GM18520 (cell line): Measurements from ENCODE around the gene IQSEC3.

ENCODE experiments used
- ATAC-seq: cut with Tn5 transposase; IDR thresholded peaks from one replicate; pipeline ENCODE4 v1.9.1; 2021; ENCODE audit not compliant: unreplicated experiment

IQSEC3 gene

DNA sequence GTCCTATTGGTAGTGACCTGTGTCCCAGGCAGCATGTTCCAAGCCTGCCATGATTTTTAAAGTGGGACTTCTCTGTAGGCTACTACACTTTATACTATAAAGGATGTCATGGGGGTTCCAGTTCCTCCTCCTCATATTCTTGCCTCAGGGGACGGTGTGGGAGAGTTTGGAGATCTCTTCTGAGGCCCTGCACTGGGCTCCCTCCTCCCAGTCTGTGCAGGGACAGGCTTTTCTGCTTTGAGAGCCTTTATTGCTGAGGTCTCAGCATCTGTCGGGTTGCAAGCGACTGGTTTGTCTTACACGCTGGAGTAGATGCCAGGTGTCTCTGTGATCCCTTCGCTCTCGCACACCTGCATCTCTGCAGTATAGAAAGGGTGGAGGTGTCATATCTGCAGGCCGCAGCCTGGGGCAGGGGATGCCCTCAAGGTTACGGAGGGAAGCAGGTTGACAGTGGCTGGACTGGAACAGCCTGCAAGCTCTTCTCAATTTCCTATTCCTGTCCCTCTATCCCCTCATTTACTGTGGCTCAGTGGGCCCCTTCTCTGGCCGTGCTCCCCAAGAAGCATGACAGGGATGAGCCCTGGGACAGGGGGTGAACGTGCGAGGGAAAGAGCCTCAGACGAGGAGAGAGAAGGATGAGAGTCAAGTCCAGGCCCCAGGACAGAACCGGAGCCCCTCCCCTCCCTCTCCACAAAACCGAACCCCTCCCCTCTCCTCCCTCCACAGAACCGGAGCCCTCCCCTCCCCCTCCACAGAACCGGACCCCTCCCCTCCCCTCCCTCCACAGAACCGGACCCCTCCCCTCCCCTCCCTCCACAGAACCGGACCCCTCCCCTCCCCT is 96.1 kb downstream of the IQSEC3 start:
- no peak for ATAC-seq

DNA sequence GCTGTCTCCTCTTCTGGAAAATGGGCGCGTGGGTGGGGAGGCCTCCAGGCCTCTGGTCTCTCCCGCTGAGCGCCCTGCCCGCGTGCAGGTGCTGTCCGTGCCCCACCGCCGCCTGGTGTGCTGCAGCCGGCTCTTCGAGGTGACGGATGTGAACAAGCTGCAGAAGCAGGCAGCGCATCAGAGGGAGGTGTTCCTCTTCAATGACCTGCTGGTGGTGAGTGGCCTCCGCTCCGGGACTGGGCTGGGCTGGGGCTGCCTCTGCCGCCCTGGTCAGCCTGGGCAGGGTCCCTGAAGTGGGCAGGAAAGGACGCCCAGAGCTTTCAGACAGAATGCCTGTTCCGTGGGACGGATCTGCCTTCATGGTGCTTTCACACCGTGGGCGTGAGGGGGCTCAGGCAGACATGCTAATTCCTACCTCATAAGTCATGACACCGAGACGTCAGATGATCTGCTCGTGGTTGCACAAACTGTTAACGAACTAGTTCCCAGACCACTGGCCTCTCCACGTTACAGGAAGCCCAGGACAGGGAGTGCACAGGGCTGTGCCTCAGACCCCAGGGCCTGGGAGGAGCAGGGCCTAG is 96.9 kb downstream of the IQSEC3 start:
- no peak for ATAC-seq

DNA sequence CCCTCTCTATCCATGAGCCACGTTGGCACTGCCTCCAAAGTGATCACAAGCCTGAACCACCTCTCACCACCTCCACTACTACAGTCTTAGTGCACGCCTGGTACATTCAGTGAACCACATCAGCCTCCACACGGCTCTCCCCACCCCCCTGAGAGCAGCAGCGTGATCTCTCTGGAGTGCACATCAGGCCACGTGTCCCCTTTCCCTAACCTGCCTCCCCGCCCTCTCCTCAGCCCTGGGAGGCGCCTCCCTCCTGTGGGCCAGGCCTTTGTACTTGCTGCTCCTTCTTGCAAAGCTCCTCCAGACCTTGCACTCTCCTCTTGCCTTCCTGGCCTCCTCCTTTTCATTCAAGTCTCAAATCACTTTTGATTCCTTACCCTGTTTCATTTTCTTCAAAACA is 97.6 kb downstream of the IQSEC3 start:
- no peak for ATAC-seq

DNA sequence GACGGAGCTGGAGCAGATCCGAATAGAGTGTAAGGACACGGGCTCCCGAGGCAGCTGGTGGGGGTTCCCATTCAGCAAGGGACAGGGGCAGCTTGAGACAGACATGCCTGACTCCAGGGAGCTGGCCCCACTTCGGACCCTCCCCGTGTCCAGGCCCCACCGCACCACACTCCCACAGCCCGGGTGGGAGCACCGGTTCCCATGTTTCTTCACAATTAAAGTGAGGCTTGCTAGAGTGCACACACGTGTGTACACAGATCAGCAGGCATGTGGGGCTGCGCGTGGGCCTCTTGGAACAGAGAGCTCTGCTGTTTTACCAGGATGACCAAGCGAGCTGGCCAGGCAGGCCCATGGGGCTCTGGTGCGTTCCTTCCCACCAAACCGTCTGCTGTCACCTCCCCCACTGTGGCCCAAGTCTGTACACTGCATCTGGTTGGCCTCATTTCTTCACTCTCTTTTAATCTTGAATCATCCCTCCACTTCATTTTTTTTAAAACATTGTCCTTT is 99.3 kb downstream of the IQSEC3 start:
- no peak for ATAC-seq

DNA sequence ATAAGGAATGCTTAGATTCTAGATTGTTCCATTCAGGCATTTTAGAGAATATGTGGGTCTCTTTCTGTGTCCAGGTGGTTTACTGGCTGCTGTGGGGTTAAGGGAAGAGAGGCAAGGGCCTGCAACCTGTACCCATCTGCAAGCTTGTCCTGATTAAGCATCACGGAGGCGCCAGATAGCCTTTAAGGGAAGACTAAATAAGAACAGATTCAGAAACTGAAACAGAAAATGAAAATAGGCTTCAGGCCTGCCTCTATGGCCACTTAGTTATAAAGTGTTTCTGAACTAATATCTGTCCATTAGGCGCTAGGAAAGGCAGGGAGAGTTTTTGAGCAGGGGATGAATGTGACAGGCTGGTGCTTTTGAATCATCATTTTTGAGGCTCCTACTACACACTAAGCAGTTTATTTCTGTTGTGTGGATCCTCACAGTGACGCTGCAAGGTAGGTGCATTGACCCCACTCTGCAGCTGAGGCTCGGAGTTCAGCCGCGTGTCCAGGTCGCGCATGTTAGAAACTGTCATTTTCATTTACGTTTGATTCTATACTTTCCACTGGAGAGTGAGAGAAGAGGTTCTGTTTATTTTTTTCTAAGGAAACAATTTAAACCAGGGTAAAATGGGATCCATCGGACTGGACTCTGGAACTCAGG is 100.0 kb downstream of the IQSEC3 start:
- no peak for ATAC-seq

DNA sequence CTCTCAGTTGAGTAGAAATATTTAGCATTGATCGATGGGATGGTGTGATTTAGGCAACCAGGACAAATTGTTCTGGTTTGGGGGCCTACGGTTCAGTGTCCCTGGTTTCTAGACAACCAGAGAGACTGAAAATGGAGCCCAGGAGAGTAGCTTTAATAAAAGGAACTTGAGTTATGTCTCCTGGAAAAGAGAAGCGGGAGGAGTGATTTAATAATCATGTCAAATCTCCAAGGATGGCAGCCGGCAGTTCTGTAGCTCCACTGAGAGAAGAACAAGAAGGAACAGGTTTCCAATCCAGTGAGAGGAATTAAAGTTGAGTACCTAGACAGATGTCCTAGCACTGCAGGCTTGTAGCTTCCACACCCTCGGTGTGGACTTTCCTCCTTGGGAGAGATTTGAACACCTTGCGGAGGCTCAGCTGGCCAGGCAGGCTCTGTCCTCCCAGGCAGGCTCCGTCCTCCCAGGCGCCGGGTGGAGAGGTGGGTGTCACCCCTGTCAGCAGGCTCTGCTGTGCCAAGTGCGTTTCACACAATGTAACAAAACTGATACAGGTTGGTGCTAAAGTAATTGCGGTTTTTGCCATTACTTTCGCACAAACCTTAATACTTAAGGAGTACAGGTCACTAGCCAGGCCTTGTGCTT is 101.5 kb downstream of the IQSEC3 start:
- no peak for ATAC-seq

DNA sequence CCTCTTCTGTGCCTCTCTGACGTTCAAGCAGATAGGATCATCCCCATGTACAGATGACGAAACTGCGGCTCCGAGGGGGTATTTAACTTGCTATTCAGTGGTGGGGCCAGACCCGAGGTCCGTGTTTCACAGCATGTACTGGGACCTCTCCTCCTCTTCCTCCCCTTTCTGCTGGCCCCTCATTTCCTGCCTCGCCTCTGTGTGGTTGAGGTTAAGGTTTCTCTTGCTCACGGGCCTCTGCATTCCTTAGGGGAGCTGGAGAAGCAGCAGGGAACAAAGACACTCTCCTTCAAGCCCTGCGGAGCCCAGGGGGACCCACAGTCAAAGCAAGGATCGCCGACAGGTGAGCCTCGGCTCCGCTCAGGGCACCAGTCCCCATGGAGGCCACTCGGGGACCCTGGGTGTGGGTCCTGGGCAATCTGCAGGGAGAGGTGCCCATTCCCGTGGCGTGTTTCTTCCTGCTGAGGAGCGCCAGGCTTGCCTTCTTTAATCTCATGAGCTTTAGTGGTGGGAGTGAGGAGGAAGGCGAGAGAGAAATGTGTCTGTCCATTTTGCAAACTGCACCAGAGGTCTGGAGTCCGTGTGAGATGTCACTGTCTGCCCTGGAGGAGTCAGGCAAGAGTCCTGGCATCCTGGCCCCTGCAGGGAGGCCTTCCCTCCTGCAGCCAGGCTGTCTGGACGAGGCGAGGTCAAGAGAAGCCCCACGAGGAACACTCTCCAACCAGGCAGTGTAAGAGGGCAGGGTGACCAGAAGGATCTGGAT is 102.4 kb downstream of the IQSEC3 start:
- ATAC-seq: no peak

DNA sequence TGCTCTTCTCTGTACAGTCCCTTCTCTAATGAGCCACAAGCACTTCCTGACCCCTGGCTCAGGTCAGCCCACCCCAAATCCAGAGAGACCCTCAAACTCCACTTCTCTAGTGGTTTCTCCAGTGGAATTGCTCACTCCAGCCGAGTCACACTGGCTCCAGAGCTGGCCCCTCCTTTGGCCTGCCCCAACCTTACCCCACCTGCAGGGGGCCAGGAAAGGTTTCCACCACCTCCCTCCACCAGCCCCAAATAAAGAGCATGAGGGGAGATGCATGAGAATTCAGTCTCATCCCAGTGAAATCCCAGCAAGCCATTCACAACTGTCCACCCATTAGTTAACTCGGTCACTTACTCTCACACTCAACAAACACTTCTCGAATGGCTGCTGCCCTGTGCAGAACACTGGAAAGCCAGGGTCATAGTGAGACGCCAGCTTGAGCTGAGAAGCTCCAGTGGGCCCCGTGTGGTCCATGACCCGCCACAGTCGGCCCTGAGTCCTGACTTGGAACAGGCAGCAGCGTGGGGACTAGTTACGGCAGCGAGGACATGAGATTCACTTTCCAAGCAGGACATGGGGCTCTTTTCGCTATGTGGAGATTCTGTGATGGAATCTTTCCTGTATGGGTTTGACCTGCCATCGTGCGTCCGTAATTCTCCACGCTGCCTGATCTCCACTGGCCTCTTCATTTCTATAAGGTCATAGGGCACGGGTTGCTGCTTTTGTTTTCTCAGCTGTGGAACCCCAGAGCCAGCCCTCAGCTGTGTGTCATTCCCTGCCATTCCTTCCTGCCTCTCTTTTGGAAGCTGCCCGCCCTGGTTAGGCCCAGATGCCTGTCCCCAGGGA is 103.2 kb downstream of the IQSEC3 start:
- ATAC-seq: no peak

DNA sequence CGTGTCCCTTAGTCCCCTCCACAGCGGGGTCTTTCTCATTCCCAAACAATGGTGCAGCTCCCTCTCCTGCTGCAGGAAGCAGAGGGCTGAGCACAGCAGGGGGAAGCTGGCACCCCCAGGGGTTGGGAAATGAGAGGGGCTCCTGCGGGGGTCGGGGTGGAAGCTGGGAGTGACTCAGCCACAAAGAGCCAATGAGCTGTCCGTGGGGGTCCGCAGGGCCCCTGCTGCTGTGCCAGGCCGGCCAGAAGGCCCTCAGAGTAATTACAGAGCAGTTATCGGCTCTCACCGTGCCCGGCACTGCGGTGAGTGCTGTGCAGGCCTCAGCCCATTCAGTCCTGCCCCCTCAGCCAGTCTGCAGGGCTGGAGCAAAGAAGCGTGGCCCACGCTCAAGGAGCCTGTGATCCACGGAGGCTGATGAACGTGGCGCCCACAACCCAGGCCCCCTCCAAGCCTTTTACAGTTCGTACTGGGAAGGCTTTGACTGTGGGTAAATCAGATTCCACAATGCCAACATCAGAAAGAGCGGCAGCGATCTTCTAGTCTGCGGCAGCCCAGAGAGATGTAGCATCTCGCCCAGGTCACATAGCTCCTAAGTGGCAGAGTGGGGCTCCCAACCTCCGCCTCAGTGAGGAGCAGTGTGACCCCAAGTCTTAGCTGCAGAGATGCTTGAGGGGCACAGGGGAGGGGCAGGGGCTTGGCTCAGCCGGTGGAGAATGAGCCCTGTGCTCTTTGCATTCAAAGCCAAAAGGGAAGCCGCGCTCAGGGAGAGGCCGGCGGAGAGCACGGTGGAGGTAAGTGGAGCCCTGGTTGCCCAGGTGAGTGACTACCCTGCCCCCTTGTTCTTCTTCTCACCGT is 104.0 kb downstream of the IQSEC3 start:
- ATAC-seq: no peak

DNA sequence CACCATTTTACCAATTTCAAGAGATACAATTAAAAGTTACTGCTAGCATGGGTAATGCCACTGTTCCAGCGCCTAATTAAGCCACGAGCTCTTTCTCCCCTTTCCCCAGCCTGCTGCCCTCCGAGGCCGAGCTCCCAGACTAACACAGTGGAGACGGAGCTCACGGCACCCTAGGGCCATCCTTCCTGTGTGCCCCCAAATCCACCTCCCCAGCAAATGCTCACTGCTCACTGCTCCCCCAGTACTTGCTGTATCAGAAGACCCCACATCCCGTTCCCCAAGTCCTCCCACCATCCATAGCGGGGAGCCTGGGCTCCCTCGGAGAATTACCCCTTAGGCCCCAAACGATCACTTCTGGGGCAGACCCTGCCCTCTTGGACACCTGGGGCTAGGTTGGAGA is 104.7 kb downstream of the IQSEC3 start:
- no peak for ATAC-seq

DNA sequence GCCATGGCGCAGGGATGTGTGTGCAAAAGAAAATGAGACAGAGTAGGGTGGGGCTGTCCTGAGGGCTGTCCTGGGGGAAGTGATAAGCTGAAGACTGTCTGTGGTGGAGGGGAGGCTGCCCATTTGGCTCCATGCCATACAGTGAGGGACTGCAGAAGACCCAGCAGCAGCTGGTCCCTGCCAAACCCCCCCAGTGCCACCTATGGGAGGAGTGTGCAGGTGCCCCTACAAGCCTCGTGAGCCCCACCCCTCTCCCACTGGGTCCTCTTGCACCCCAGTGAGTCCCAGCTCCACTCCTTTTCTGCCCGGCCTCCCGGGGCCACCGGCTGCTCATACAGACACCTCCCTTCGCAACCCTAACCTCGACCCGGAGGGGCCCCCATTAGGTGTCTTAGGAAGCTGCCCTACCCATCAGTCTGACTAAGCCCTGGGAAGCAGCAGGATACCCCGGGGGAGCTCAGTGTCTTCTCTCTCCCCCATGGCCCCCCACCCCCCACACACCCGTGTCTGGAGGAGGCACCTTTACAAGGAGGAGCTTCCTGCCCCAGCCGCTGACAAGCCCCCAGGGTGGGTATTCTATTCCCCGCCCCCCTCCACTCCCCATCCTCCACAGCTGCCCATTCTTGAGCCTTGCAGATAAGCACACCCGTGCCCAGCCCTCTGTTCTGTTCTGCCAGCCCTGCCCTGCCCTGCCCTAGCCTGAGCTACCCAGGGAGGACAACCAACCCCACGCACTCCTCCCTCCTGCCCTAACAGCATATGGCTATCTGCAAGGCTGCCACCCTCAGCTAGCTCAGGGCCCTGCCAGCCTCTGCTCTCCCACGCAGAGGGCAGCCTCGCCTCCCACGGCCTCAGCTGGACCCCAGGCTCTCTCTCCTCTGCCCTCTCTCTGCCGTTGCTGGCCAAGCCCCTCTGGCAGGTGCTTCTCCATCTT is 105.4 kb downstream of the IQSEC3 start:
- ATAC-seq: no peak

DNA sequence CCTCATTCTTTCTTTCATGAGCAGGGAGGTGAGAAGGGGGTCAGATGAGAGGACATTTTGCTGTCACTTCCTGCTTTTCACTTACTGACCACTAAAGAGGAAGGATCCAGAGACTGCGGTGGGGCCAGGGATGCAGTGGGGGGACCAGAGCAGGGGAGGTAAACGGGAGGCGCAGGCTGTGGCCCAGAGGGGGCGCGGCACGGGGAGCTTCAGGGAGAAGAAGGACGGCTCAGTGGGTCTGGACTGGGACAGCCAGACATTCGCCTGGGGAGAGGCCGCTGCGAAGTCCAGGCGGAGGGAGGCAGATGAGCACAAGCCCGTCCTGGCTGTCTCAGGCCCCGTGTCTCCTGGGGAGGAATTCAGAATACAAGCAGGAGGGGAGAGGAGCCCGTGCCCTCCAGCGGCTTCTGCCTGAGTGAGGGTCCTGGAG is 106.2 kb downstream of the IQSEC3 start:
- no peak for ATAC-seq

DNA sequence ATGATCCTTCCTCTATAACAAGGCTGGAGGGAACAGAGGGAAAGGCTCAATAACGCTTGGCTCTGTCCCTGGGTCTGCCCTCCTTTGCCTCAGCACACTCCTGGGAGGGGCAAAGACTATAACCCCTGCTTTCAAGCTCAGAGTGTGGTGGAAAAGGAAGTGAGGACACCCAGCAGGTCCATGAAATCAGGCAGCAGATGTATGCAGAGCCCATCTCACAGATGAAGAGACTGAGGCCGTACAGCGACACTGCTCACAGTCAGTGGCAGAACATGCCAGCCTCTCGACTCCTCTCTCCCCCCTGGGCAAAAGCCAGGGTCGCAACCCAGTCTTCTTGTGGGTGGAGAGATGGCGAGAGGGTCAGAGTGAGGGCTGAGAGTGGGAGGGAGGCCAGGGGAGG is 107.6 kb downstream of the IQSEC3 start:
- no peak for ATAC-seq

DNA sequence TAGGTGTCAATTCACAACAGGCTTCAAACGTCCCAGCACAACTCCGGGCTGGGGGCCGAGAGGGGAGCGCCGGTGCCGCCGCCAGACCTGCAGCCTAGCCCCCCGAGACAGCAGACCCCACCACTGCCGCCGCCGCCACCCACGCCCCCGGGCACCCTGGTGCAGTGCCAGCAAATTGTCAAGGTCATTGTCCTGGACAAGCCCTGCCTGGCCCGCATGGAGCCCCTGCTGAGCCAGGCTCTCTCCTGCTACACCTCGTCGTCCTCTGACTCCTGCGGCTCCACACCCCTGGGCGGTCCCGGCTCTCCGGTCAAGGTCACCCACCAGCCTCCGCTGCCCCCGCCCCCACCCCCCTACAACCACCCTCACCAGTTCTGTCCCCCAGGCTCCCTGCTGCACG is 108.0 kb downstream of the IQSEC3 start:
- no peak for ATAC-seq

DNA sequence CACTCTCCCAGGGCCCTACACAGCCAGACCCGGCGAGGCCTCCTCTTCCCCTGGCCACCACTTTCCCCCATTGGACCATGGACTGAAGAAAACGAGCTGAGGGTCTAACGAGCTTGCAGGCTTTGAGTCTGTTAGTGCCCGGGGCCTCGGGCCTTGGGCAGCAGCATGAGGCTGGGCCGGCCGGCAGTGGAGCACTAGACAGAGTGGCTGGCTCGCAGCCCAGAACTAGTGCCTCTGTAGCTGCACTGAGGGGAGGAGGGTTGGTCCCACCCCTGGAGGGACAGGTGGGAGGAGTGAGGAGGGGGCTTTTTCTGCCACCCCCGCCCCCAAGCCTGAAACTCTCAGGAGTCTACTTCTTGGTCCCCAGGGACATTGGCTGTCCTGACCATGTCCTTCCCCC is 108.7 kb downstream of the IQSEC3 start:
- no peak for ATAC-seq

DNA sequence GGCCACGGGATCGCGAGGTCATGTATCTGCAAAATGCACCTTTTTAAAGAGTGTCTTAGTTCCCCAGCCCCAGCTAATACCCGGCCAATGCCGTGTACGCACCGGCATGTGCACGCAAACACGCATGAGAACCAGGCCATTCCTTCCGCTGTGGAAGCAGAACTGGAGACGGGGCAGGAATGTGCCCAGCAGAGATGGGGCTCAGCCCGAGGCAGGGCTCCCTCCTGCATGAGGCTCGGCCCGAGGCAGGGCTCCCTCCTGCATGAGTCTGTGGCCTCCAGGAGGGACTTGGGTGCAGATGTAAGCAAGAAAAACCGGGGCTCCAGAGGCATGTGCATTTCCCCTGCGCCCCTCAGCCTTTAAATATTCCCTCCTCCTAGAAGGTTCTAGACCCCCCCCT is 109.2 kb downstream of the IQSEC3 start:
- no peak for ATAC-seq

DNA sequence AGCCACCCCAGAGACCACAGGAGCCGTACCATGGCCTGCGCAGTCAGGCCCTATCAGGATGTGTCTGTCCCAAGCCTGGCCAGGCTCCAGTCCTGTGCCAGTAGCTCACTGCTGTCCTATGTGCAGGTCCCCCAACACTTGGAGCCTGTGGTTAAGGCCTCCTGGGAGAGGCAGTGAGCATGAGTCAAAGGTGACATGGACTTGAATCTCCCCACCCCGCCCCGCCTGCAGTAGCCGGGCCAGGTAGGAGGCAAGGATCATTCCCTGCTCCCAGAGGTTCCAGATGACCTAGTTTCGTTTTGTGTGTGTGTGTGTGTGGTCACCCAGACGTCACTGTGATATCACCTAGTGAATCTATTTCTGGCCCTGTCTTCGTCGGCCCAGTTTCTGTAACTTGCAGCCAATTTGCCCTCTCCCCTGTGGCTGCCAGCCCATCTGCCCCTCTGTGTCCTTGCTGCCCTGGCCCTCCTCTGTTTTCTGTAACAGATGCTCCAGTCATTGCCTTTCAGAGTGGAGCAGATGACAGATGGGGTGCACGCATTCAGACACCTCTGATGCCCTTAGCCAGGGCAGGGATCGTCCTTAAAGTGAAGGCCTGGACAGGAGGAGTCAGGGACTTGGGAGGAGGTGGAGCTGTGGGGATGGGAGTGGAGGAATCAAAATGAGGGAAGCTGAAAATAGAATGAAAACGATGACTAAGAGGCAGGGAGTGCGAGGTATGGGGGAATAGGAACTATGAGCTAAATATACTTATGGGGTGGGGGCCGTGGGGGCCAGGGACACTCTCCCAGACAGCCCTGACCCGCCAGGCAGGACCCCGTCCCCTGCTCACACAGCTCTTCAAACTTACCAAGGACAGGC is 110.0 kb downstream of the IQSEC3 start:
- ATAC-seq: no peak
